ENCODE data around the gene BRD7.

The BRD7 gene

GRCh38 chr16:50274326-50275097, 94.3 kb downstream of the BRD7 start:
- DNase-seq (ENCODE audit: low read depth in 2 of 3, low spot score in 1 of 3): no peak

DNA sequence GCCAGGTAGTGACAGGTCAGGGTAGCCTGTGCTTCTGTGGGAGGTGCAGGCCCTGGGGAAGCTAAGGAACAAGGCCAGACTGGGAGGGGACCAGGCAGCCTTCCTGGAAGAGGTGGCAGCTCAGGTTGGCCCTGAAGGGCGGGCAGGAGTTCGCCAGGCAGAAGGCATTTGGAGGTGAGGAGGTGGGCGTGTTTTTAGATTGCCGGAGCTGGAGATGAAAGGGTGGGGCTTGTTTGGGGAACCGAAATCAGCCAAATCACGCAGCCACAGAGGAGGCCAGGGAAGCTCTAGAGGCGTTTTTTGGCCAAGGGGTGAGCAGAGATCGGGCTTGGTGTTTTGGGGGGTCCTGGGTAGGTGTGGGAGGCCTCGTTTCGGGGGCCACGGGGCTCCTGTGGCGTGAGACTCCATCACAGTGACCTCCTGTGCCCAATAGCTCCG, 94.9 kb downstream of the BRD7 start:
- DNase-seq (ENCODE audit: low read depth in 2 of 3, low spot score in 1 of 3): no peak

- no peak for DNase-seq (ENCODE audit: low read depth in 2 of 3, low spot score in 1 of 3)
Measured at GRCh38 chr16:50273382-50273690, 95.5 kb downstream of the BRD7 start.

DNA sequence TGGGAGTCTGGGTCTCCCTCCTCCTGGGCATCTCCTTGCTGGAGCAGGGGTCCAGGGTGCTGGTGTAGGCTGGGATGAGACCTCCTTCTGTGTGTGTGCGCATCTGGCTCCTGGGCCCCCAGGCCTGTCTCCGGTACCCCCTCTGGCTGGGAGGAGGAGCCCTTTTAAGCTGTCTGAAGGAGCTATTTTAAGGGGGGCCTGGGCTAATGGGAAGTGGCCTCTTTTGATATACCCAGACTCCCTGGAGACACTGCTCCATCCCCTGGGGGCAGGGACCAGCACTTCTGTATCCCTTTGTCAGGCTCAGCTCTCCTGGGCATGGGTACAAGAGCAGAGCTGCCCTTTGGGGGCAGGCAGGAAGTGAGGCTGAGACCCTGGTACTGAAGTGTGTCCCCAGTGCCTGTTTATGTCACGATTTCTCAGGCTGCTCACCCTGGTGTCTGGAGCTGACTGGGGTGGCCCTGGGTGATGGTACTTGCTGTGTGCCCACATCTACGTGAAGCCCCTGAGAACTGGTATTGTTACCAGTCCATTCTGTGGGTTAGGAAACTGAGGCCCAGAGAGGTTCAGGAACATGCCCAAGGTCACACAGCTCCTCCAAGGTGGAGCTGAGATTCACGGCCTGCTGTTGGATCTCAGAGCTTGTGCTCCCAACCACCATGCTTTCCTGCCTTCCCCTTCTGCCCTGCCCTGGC, 96.0 kb downstream of the BRD7 start:
- no peak for DNase-seq (ENCODE audit: low read depth in 2 of 3, low spot score in 1 of 3)

DNA sequence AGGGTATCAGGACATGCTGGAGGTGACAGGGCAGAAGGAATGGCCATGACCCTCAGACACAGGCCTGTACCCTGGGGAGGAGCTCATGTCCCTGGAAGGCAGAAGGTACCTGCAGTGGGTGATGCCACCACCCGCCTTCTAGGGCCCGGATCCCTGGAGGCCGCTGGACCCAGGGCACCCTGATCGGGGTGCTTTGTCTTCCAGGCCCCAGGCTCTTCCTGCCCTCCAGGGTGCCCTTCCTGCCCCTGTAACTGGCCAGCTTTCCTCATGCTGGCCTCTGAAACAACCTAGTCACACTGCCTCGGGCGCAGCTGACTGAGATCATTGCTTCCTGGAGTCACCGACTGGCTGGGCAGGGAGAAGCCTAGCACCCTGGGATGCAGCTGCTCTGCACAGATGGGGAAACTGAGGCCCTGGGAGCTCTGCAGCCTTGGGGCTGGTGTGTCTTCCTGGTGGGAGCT, 96.6 kb downstream of the BRD7 start:
- no peak for DNase-seq (ENCODE audit: low read depth in 2 of 3, low spot score in 1 of 3)

DNA sequence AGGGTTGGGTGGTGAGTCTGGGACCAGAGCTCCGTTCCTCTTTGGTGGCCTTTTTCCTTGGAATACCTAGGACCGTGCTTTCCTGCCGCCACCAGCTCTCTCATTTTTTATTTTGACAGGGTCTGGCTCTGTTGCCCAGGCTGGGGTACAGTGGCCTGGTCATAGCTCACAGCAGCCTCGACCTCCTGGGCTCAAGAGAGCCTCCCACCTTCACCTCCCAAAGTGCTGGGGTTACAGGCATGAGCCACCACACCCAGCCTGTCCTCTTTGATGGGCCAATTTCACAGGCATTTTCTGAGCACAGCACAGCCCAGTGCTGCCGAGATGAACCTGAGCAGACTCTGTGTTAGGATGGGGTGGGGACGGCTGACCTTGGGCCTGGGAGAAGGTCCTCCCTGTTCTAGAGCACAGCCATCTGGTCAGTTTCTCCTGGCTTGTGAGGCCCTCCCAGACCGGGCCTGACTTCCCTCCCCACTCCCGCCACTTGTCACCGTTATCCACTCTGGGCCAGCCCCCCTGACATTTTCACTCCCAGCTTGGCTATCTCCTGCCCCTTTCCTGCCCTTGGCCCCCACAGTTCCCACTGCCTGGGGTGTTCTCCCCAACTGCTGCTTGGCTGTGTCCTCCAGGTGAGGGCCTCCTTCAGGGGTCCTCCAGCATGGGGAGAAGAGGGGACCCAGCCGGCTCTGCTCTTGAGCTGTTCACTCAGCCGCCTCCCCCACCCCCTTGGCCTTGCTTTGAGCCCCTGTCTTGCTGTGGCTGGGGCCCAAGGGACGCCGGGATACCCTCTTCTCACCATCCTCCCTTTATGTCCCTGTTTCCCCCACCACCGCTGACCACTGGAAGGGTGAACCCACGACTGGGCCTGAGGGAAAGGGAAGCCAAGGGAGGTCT, 97.4 kb downstream of the BRD7 start:
- no peak for DNase-seq (ENCODE audit: low read depth in 2 of 3, low spot score in 1 of 3)

GRCh38 chr16:50270510-50271147, 98.2 kb downstream of the BRD7 start:
- DNase-seq (ENCODE audit: low read depth in 2 of 3, low spot score in 1 of 3): no peak

DNA sequence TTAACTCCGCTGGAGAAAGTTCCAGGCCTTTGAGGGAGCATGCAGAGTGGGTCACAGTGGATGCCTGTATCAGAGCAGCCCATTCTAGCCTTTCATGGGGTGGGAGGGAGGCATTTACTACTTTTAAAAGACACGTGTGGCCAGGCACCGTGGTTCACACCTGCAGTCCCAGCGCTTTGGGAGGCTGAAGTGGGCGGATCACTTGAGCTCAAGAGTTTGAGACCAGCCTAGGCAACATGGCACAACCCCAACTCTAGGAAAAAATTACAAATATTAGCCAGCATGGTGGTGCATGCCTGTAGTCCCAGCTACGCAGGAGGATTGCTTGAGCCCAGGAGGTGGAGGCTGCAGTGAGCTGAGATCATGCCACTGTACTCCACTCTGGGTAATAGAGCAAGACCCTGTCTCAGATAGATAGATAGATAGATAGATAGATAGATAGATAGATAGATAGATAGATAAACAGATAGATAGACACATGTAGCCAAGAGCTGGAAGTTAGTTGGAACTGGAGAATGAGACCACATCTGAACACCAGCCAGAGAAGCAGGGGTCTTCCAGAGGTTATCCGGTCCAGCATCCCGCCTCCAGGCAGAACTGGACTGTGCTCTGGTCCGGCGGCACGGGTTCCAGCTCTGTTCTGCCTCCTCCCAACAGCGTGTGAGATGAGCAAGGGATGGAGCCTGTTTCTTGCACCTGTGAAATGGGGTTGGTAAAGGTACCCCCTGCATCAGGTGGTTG, 98.8 kb downstream of the BRD7 start:
- DNase-seq (ENCODE audit: low read depth in 2 of 3, low spot score in 1 of 3): no peak

GRCh38 chr16:50269061-50269705, 99.6 kb downstream of the BRD7 start:
- DNase-seq (ENCODE audit: low read depth in 2 of 3, low spot score in 1 of 3): no peak

DNA sequence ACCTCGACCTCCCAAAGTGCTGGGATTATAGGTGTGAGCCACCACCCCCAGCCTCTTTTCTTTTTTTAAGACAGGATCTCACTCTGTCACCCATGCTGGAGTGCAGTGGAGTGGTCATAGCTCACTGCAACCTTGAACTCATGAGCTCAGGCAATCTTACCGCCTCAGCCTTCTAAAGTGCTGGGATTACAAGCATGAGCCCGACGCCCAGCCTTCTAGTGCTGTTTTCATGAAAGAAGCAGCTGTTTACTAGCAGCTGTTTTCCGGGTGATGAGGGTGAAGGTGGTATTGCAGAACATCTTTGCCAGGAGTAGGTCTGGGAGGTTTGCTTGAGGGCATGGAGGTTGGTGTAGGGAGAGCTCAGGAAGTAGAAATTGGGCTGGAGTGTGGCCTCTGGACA, 100.4 kb downstream of the BRD7 start:
- no peak for DNase-seq (ENCODE audit: low read depth in 2 of 3, low spot score in 1 of 3)

- DNase-seq (ENCODE audit: low read depth in 2 of 3, low spot score in 1 of 3): no peak
Measured at GRCh38 chr16:50267651-50268050, 101.1 kb downstream of the BRD7 start.

- no peak for DNase-seq (ENCODE audit: low read depth in 2 of 3, low spot score in 1 of 3)
Measured at GRCh38 chr16:50267151-50267631, 101.6 kb downstream of the BRD7 start.

GRCh38 chr16:50266337-50267091, 102.3 kb downstream of the BRD7 start, which contains the start of gene ADCY7:
Gene ADCY7 (plus strand): TSS chr16:50266551. CDS start chr16:50288180, 21,629 bp downstream.
- DNase-seq (ENCODE audit: low read depth in 2 of 3, low spot score in 1 of 3): peak; percentile 67 to 79 (median 77)
